Neutrophil (primary cell): ENCODE data around the gene SPATA32.

Experiments used
- H3K27ac ChIP-seq: fragments of 200-600 bp; sonication (generic); 2 replicates; pipeline ENCODE4 v1.5.1; 2016; ENCODE audit warnings: mild to moderate bottlenecking, moderate library complexity
- H3K27me3 ChIP-seq: fragments of 200-600 bp; sonication (generic); 2 replicates; pipeline ENCODE4 v1.6.0; 2016; ENCODE audit warnings: mild to moderate bottlenecking
- H3K36me3 ChIP-seq: fragments of 200-600 bp; sonication (generic); 2 replicates; pipeline ENCODE4 v1.5.1; 2017
- H3K4me1 ChIP-seq, 2 experiments: fragments of 200-600 bp in 1 of 2; sonication (generic) in 1 of 2; 1 replicate in 1 of 2; 2 replicates in 1 of 2; pipeline versions ENCODE4 v1.5.1 to v1.6.1; 2013 to 2016; ENCODE audit warnings: low read depth in 1 of 2, low read length in 1 of 2, mild to moderate bottlenecking in 1 of 2, moderate library complexity in 1 of 2; ENCODE audit not compliant: control insufficient read depth in 1 of 2, insufficient read depth in 1 of 2
- H3K4me3 ChIP-seq, 2 experiments: fragments of 200-600 bp in 1 of 2; sonication (generic) in 1 of 2; 1 replicate in 1 of 2; 2 replicates in 1 of 2; pipeline ENCODE4 v1.5.1; 2013 to 2016; ENCODE audit warnings: low read depth in 1 of 2, low read length in 1 of 2, mild to moderate bottlenecking in 1 of 2, moderate library complexity in 1 of 2
- H3K9me3 ChIP-seq: fragments of 200-600 bp; sonication (generic); 2 replicates; pipeline ENCODE4 v1.5.1; 2016
- TF ChIP-seq, protein P1 (sequence below): fragments of 200-600 bp; sonication (generic); IDR thresholded peaks from 2 replicates; pipeline ENCODE4 v1.5.1; 2016; ENCODE audit warnings: antibody characterized with exemption

Gene SPATA32

DNA sequence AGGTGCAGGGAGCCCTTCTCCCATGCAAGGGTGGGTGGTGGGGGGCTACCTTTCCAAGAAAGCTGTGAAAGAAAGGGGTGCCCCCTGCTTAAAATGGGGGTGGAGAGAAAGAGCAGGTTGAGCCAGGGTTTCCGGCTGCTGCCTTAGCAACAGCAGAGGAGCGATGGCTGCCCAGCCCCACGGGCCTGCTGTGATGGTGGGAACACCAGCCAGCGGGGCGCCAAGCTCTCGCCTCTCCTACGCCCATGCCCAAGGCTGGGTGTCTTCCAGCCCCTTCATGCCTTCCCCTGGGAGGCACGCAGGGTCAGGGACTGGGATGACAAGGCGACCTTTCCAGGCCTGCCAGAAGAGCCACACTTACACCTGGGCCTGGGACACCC, 37.2 kb downstream of the SPATA32 start:
- TF ChIP-seq, protein P1, sequence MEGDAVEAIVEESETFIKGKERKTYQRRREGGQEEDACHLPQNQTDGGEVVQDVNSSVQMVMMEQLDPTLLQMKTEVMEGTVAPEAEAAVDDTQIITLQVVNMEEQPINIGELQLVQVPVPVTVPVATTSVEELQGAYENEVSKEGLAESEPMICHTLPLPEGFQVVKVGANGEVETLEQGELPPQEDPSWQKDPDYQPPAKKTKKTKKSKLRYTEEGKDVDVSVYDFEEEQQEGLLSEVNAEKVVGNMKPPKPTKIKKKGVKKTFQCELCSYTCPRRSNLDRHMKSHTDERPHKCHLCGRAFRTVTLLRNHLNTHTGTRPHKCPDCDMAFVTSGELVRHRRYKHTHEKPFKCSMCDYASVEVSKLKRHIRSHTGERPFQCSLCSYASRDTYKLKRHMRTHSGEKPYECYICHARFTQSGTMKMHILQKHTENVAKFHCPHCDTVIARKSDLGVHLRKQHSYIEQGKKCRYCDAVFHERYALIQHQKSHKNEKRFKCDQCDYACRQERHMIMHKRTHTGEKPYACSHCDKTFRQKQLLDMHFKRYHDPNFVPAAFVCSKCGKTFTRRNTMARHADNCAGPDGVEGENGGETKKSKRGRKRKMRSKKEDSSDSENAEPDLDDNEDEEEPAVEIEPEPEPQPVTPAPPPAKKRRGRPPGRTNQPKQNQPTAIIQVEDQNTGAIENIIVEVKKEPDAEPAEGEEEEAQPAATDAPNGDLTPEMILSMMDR: no peak
- Histone ChIP-seq H3K27ac (peak overlapping the region; percentile 99), H3K27me3 (no peaks in the 10 kb centered on the region), H3K36me3 (peaks cover 41% of the 10 kb centered on the region), H3K4me1 (peaks cover 51 to 82% of the 10 kb centered on the region in 2 experiments), H3K4me3 (peak overlapping the region; percentile 74 to 94), H3K9me3 (no peaks in the 10 kb centered on the region)

- peak overlapping the region; percentile 99 for H3K27ac ChIP-seq
Observed at GRCh38 chr17:45223539-45224528, 38.1 kb downstream of the SPATA32 start.

DNA sequence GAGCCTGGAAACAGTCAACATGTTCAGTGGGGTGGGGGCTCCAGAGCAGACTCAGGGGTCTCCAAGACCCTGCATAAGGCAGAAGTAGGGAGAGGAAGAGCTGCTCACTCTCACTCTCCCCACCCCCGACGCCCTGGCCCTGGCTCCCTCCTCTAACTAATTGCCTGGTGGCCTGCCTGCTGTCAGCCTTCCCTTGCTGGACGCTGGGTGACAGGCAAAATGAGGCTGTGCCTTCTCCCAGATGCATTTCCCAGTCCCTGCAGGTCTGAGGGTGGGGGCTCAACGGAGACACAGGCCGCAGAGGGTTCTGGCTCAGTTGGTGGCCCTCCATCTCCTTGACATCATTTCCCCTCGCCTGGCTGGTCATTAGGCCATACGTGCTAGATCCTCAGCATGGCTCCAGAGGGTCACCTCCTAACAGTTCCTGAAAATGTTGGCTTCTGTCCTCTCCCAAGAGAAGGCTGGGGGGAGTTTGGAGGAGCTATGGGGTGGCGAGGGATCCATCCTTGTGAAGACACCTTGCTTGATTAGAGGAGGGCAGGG, 38.8 kb downstream of the SPATA32 start:
- TF ChIP-seq, protein P1: no peak
- Histone ChIP-seq H3K36me3 (peaks cover 52% of the 10 kb centered on the region), H3K4me3 (peak overlapping the region; percentile 74 to 94), H3K4me1 (peaks cover 46 to 78% of the 10 kb centered on the region in 2 experiments), H3K27ac (peak overlapping the region; percentile 99), H3K9me3 (no peaks in the 10 kb centered on the region), H3K27me3 (no peaks in the 10 kb centered on the region)

More at GRCh38 chr17:45223539-45224528, 38.1 kb downstream of the SPATA32 start:
- Histone ChIP-seq H3K9me3 (no peaks in the 10 kb centered on the region), H3K4me3 (peak overlapping the region; percentile 74 to 94), H3K4me1 (peaks cover 51 to 83% of the 10 kb centered on the region in 2 experiments), H3K36me3 (peaks cover 48% of the 10 kb centered on the region), H3K27me3 (no peaks in the 10 kb centered on the region)
- TF ChIP-seq, protein P1: peak; percentile 38

GRCh38 chr17:45222289-45222995, 39.5 kb downstream of the SPATA32 start:
- Histone ChIP-seq H3K9me3 (no peaks in the 10 kb centered on the region), H3K27ac (peak overlapping the region; percentile 99), H3K36me3 (peaks cover 54% of the 10 kb centered on the region), H3K4me1 (peaks cover 40 to 74% of the 10 kb centered on the region in 2 experiments), H3K27me3 (no peaks in the 10 kb centered on the region), H3K4me3 (peak overlapping the region; percentile 74 to 94)
- TF ChIP-seq, protein P1: no peak

DNA sequence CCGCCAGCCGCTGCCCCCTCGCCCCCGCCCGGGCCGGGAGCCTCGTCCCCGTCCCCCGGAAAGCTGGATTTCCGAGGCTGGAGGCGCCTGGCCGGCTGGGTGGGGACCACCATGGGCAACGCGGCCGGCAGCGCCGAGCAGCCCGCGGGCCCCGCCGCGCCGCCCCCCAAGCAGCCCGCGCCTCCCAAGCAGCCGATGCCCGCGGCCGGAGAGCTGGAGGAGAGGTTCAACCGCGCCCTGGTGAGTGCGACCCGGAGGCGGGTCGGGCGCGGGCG, 39.9 kb downstream of the SPATA32 start:
- H3K27me3 ChIP-seq: no peaks in the 10 kb centered on the region
- no peaks in the 10 kb centered on the region for H3K9me3 ChIP-seq
- peaks cover 59% of the 10 kb centered on the region for H3K36me3 ChIP-seq
- TF ChIP-seq, protein P1: no peak
- peak overlapping the region; percentile 74 to 94 for H3K4me3 ChIP-seq
- H3K27ac ChIP-seq: peak overlapping the region; percentile 99
- H3K4me1 ChIP-seq: peaks cover 35 to 72% of the 10 kb centered on the region in 2 experiments
